ENCODE measurements around the gene NFIB. TPM values are rescaled to one million over a fixed set of nuclear protein-coding genes. Genes with fewer than 3 reads are reported as not detected.

NFIB gene
- total and polyA plus RNA-seq, 10 of the 15 experiments (the other 5 are each of a cell fraction or from before 2014, with no cell fraction given): under 0.01 to 0.19 (median 0.05) TPM; not detected in 3

- no peak overlapping the region for H3K27ac ChIP-seq (ENCODE audit: control insufficient read depth, insufficient read depth)
- peaks cover 2% of the 10 kb centered on the region; the same call in 1 of the 2 replicates for H3K4me1 ChIP-seq (ENCODE audit: control insufficient read depth, insufficient read depth, low read length)
- no peak for ATAC-seq
- WGBS (ENCODE audit: insufficient coverage, insufficient replicate concordance, low lambda C conversion rate, missing lambda C conversion rate): 16% methylated on average over 3 of the region's 3 CpGs
- no peak overlapping the region for H3K4me2 ChIP-seq (ENCODE audit: control insufficient read depth, insufficient read depth)
- no peak overlapping the region for H2AFZ ChIP-seq (ENCODE audit: control insufficient read depth, low read depth, low read length)
- H3K27me3 ChIP-seq (replicated peaks in 1 of 2; ENCODE audit: control insufficient read depth in 2 of 2, insufficient read depth in 2 of 2, low read length in 1 of 2): no peaks in the 10 kb centered on the region; a peak in 1 of 4 replicates
- no peak overlapping the region for H3K9ac ChIP-seq (ENCODE audit: control insufficient read depth, insufficient read depth, low read length)
- SMC1A ChIA-PET (ENCODE audit: uncharacterized antibody, unreplicated experiment): interaction anchor here (1.3 kb wide), 1 partner anchor 12 kb away, joined by 5 read pairs; no protein-coding TSS in a partner anchor
- intact Hi-C loops (cut with micrococcal nuclease; ENCODE audit: unreplicated experiment) (no loop called here), in situ Hi-C loops (cut with MboI) (no loop called here)
- RAD21 ChIA-PET (ENCODE audit: unreplicated experiment): no interaction called here
- FAIRE-seq: no peak
- no peak for DNase-seq (ENCODE audit: low read depth, low spot score)
- POLR2A ChIA-PET: no interaction called here
- CTCF ChIA-PET: interaction anchor here (1.0 kb wide), 1 partner anchor 9 kb away, joined by 5 read pairs; no protein-coding TSS in a partner anchor
- H3K79me2 ChIP-seq (ENCODE audit: control insufficient read depth, insufficient read depth, low read length): no peaks in the 10 kb centered on the region
- H4K20me1 ChIP-seq (ENCODE audit: control insufficient read depth, insufficient read depth): no peaks in the 10 kb centered on the region
- no peaks in the 10 kb centered on the region for H3K9me3 ChIP-seq (replicated peaks; ENCODE audit: control insufficient read depth, insufficient read depth, low read length)
- no peak overlapping the region for H3K4me3 ChIP-seq
- no TSS peak for BruUV-seq (replicated peaks)
- H3K36me3 ChIP-seq (ENCODE audit: control insufficient read depth in 2 of 2, insufficient read depth in 2 of 2, low read length in 1 of 2): no peaks in the 10 kb centered on the region
- TF ChIP-seq CEBPB (IDR thresholded peaks at IDR 0.05; ENCODE audit: borderline replicate concordance in 1 of 2, low read depth in 2 of 2, low read length in 2 of 2) (no peak), IRF4 (IDR thresholded peaks at IDR 0.05; ENCODE audit: low read depth, low read length) (no peak), SREBF1 (IDR thresholded peaks at IDR 0.05; ENCODE audit: low read length) (no peak), POLR2AphosphoS2 (IDR thresholded peaks at IDR 0.05; ENCODE audit: low read depth, low read length) (no peak), ZBTB40 (IDR thresholded peaks at IDR 0.05; ENCODE audit: borderline replicate concordance) (no peak), E4F1 (IDR thresholded peaks at IDR 0.05; ENCODE audit: borderline replicate concordance, partially characterized antibody) (no peak), HDAC2 (IDR thresholded peaks at IDR 0.05) (no peak), ZBTB11 (CRISPR knock-in tag; IDR thresholded peaks at IDR 0.05) (no peak), WRNIP1 (IDR thresholded peaks at IDR 0.05; ENCODE audit: borderline replicate concordance, low read depth, low read length) (no peak), BRCA1 (IDR thresholded peaks at IDR 0.05; ENCODE audit: low read depth, low read length) (no peak), ZZZ3 (IDR thresholded peaks at IDR 0.05; ENCODE audit: control insufficient read depth, insufficient read length, low read depth) (no peak), BMI1 (IDR thresholded peaks at IDR 0.05; ENCODE audit: borderline replicate concordance) (no peak), TCF3 (IDR thresholded peaks at IDR 0.05; ENCODE audit: borderline replicate concordance, insufficient read depth, low read depth, low read length) (no peak)
These were observed 162.5 kb downstream of the NFIB start for GRCh38 chr9:14151451-14151850.

Measured in GM12878 (cell line).